PC-9 (cell line): ENCODE results near the gene RPTOR. TPM values are rescaled to one million over a fixed set of nuclear protein-coding genes. Genes with fewer than 3 reads are reported as not detected.

Experiments used
- BruUV-seq: library from RNA; stranded (reverse); fragments of 400-500 nt; replicated peaks from 2 replicates; lab custom pipeline; 2021; lab: Mats Ljungman, UMichigan
- CTCF ChIA-PET: fragments of 300-600 bp; sonication (Branson Sonifier 250); formaldehyde crosslinking; loops from one replicate; lab custom pipeline; 2022; ENCODE audit warnings: antibody characterized with exemption; lab: Charles Lee
- POLR2A ChIA-PET: fragments of 300-600 bp; sonication (Branson Sonifier 250); formaldehyde crosslinking; loops from one replicate; lab custom pipeline; 2022; ENCODE audit warnings: antibody characterized with exemption; ENCODE audit not compliant: unreplicated experiment; lab: Charles Lee
- DNase-seq, 2 experiments: peaks; one replicate each; pipeline versions ENCODE4 v3.0.0 to v3.0.0-alpha.2; 2015 to 2022; ENCODE audit warnings: mixed read lengths in 1 of 2
- H2AFZ ChIP-seq: fragments of 200-600 bp; sonication (generic); 2 replicates; pipeline ENCODE4 v1.8.1; 2017; ENCODE audit warnings: antibody characterized with exemption
- H3F3A ChIP-seq: fragments of 200-600 bp; sonication (generic); 2 replicates; pipeline ENCODE4 v1.8.1; 2017; ENCODE audit warnings: antibody characterized with exemption, mild to moderate bottlenecking, low read depth; ENCODE audit not compliant: insufficient read depth
- H3K27ac ChIP-seq: fragments of 200-600 bp; sonication (generic); 2 replicates; pipeline ENCODE4 v1.6.1; 2016; ENCODE audit warnings: mixed run types
- H3K27me3 ChIP-seq: fragments of 200-600 bp; sonication (generic); 2 replicates; pipeline ENCODE4 v1.6.1; 2016; ENCODE audit warnings: low read depth, mixed run types; ENCODE audit not compliant: insufficient read depth
- H3K36me3 ChIP-seq: fragments of 200-600 bp; sonication (generic); 2 replicates; pipeline ENCODE4 v1.6.1; 2016; ENCODE audit warnings: low read depth, mixed run types
- H3K4me1 ChIP-seq: fragments of 200-600 bp; sonication (generic); replicated peaks from 2 replicates; pipeline ENCODE4 v1.6.1; 2016; ENCODE audit warnings: mixed run types; ENCODE audit not compliant: insufficient read depth
- H3K4me2 ChIP-seq: fragments of 200-600 bp; sonication (generic); 2 replicates; pipeline ENCODE4 v1.6.1; 2017; ENCODE audit warnings: mixed run types
- H3K4me3 ChIP-seq: fragments of 200-600 bp; sonication (generic); 2 replicates; pipeline ENCODE4 v1.6.1; 2016; ENCODE audit warnings: mixed run types
- H3K79me2 ChIP-seq: fragments of 200-600 bp; sonication (generic); 2 replicates; pipeline ENCODE4 v1.6.1; 2017; ENCODE audit warnings: low read depth, mixed run types
- H3K9me2 ChIP-seq: fragments of 200-600 bp; sonication (generic); 2 replicates; pipeline ENCODE4 v1.8.1; 2017; ENCODE audit warnings: mild to moderate bottlenecking; ENCODE audit not compliant: insufficient read depth
- H3K9me3 ChIP-seq: fragments of 200-600 bp; sonication (generic); 2 replicates; pipeline ENCODE4 v1.8.1; 2016; ENCODE audit warnings: low read depth; ENCODE audit not compliant: insufficient read depth
- H4K20me1 ChIP-seq: fragments of 200-600 bp; sonication (generic); 2 replicates; pipeline ENCODE4 v1.8.1; 2017; ENCODE audit not compliant: insufficient read depth
- EZH2 ChIP-seq: fragments of 200-600 bp; sonication (generic); IDR thresholded peaks from 2 replicates; pipeline ENCODE4 v1.8.0; 2017; ENCODE audit warnings: antibody characterized with exemption, low read depth
- intact Hi-C: fragments of 100-400 bp; cut with micrococcal nuclease; formaldehyde crosslinking; loops from one replicate; pipeline ENCODE4 v1.10.0; 2022; ENCODE audit not compliant: unreplicated experiment
- total RNA-seq: library from RNA; stranded (reverse); gene quantifications from 2 replicates; pipeline ENCODE4 v1.2.3, GENCODE V29; 2021
- TF ChIP-seq, protein P1 (sequence below): fragments of 200-600 bp; sonication (generic); conservative IDR thresholded peaks from 2 replicates; pipeline ENCODE4 v1.6.1; 2017; ENCODE audit warnings: mixed run types, antibody characterized with exemption, mild to moderate bottlenecking, moderate library complexity

RPTOR gene
- total RNA-seq, 1 experiment from 2014 or later = 50.8 TPM

DNA sequence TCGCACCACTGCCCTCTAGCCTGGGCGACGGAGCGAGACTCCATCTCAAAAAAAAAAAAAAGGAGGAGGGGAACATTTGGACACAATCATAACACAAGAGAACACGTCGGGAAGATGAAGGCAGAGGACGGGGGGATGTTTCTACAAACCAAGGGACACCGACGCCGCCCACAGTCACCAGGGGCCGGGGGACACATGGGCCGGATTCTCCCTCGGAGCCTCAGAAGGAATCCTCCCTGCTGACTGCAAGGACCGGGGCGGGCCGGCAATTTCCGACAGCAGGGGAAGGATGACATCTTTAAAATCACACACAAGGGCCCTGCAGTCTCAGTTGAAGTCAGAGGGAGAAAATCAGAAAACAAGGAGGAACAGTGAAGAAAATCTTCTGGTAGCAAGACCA, 438.9 kb downstream of the RPTOR start:
- intact Hi-C loops = loop anchor here (5.0 kb wide), 1 partner anchor 556 kb away; no protein-coding TSS in a partner anchor
- Histone ChIP-seq H3K36me3 (no peaks in the 10 kb centered on the region), H4K20me1 (no peaks in the 10 kb centered on the region), H3K27ac (no peak overlapping the region), H3K79me2 (no peaks in the 10 kb centered on the region), H3K4me2 (no peak overlapping the region), H3K9me2 (no peaks in the 10 kb centered on the region), H2AFZ (no peak overlapping the region), H3K4me3 (no peak overlapping the region), H3K9me3 (no peaks in the 10 kb centered on the region), H3K27me3 (no peaks in the 10 kb centered on the region), H3F3A (no peaks in the 10 kb centered on the region), H3K4me1 (no peaks in the 10 kb centered on the region)
- DNase-seq = no peak
- no TSS peak for BruUV-seq
- ChIA-PET CTCF (no interaction called here), POLR2A (no interaction called here)
- no peak for TF ChIP-seq EZH2
- TF ChIP-seq, protein P1, sequence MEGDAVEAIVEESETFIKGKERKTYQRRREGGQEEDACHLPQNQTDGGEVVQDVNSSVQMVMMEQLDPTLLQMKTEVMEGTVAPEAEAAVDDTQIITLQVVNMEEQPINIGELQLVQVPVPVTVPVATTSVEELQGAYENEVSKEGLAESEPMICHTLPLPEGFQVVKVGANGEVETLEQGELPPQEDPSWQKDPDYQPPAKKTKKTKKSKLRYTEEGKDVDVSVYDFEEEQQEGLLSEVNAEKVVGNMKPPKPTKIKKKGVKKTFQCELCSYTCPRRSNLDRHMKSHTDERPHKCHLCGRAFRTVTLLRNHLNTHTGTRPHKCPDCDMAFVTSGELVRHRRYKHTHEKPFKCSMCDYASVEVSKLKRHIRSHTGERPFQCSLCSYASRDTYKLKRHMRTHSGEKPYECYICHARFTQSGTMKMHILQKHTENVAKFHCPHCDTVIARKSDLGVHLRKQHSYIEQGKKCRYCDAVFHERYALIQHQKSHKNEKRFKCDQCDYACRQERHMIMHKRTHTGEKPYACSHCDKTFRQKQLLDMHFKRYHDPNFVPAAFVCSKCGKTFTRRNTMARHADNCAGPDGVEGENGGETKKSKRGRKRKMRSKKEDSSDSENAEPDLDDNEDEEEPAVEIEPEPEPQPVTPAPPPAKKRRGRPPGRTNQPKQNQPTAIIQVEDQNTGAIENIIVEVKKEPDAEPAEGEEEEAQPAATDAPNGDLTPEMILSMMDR = no peak

DNA sequence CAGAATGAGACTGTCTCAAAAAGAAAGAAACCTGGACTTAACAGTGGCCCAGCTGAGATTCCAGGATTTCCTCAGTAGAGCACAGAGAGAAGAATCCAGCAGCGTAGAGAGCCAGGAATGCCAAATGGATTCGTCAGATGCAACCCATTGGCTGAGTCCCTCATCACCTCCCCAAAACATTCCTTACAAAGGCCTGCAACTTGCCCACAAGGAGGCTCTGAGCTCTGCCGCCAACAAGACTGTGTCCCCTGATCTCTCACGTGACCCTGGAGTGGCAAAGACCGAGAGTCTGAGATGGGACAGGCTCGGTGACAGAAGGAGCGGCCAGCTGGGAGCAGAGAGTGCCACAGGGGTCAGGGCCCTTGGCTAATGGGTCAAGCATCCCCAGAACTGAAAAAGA, 440.1 kb downstream of the RPTOR start:
- Histone ChIP-seq H2AFZ (no peak overlapping the region), H3K4me2 (no peak overlapping the region), H3K9me3 (no peaks in the 10 kb centered on the region), H3K4me1 (peaks cover 7% of the 10 kb centered on the region), H4K20me1 (no peaks in the 10 kb centered on the region), H3K36me3 (no peaks in the 10 kb centered on the region), H3K9me2 (no peaks in the 10 kb centered on the region), H3K27me3 (no peaks in the 10 kb centered on the region), H3F3A (no peaks in the 10 kb centered on the region; the same call in 1 of the 2 replicates), H3K79me2 (no peaks in the 10 kb centered on the region), H3K27ac (no peak overlapping the region), H3K4me3 (no peak overlapping the region)
- no peak for TF ChIP-seq EZH2
- TF ChIP-seq, protein P1 = no peak
- ChIA-PET POLR2A (interaction anchor here (0.7 kb wide), 1 partner anchor 224 kb away, joined by 6 read pairs; no protein-coding TSS in a partner anchor), CTCF (interaction anchor here (0.6 kb wide), 2 partner anchors 516 to 1173 kb away, joined by 4 read pairs; no protein-coding TSS in a partner anchor)
- BruUV-seq = no TSS peak
- peak; percentile 41 to 48 for DNase-seq
- intact Hi-C loops = loop anchor here (5.0 kb wide), 3 partner anchors 238 to 557 kb away; partner anchors contain the start of gene CEP131

DNA sequence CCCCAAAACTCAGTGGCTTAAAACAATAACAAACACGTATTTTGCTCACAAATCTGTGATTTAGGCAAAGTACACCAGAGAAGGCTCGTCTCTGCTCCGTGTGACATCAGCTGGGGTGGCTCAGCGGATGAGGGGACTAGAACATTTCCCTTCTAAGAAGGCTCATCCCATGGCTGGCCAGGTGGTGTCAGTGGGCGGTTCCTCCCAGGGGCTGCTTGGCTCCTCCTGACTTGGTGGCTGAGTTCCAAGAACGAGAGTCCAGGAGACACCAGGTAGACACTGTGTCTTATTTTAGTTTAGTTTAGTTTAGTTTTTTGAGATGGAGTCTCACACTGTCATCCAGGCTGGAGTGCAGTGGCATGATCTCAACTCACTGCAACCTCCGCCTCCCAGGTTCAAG, 441.4 kb downstream of the RPTOR start:
- no TSS peak for BruUV-seq
- Histone ChIP-seq H3K4me2 (no peak overlapping the region), H3K27ac (no peak overlapping the region), H3K27me3 (no peaks in the 10 kb centered on the region), H3K79me2 (no peaks in the 10 kb centered on the region), H3K4me1 (peaks cover 10% of the 10 kb centered on the region), H3K36me3 (no peaks in the 10 kb centered on the region), H2AFZ (no peak overlapping the region), H3K4me3 (no peak overlapping the region), H4K20me1 (no peaks in the 10 kb centered on the region), H3K9me2 (no peaks in the 10 kb centered on the region), H3K9me3 (no peaks in the 10 kb centered on the region), H3F3A (no peaks in the 10 kb centered on the region; the same call in 1 of the 2 replicates)
- intact Hi-C loops = loop anchor here (5.0 kb wide), 2 partner anchors 236 to 501 kb away; partner anchors contain the start of gene CEP131
- POLR2A ChIA-PET = no interaction called here
- CTCF ChIA-PET = no interaction called here
- TF ChIP-seq, protein P1 = no peak
- TF ChIP-seq EZH2 = no peak
- DNase-seq = no peak
